Activated CD4-positive, alpha-beta memory T cell treated with anti-CD3 and anti-CD28 coated beads for 36 hours (primary cell): ENCODE measurements around the gene SPAG16. TPM values are rescaled to one million over a fixed set of nuclear protein-coding genes. Genes with fewer than 3 reads are reported as not detected.

Source experiments
- CTCF ChIA-PET: fragments of 350-600 bp; sonication (Branson Sonifier 250); formaldehyde crosslinking; loops from one replicate; lab custom pipeline; 2021; ENCODE audit warnings: antibody characterized with exemption, inconsistent platforms; lab: Charles Lee
- POLR2A ChIA-PET: fragments of 350-600 bp; sonication (Branson Sonifier 250); formaldehyde crosslinking; loops from one replicate; lab custom pipeline; 2021; ENCODE audit warnings: antibody characterized with exemption; lab: Charles Lee
- DNase-seq: peaks from one replicate; pipeline ENCODE4 v3.0.0-alpha.2; 2020
- H3K27ac Mint-ChIP-seq: one replicate; pipeline ENCODE4 v1.8.0; 2021; ENCODE audit warnings: mixed read lengths
- H3K27me3 Mint-ChIP-seq: one replicate; pipeline ENCODE4 v1.8.0; 2021; ENCODE audit warnings: mixed read lengths
- H3K36me3 Mint-ChIP-seq: one replicate; pipeline ENCODE4 v1.8.0; 2021; ENCODE audit warnings: mixed read lengths
- H3K4me1 Mint-ChIP-seq: one replicate; pipeline ENCODE4 v1.8.0; 2021; ENCODE audit warnings: low read depth, mixed read lengths
- H3K4me3 Mint-ChIP-seq: one replicate; pipeline ENCODE4 v1.8.0; 2021; ENCODE audit warnings: mild to moderate bottlenecking, mixed read lengths
- H3K9me3 Mint-ChIP-seq: one replicate; pipeline ENCODE4 v1.8.0; 2021; ENCODE audit warnings: mixed read lengths
- intact Hi-C: fragments of 100-400 bp; cut with micrococcal nuclease; formaldehyde crosslinking; loops from one replicate; pipeline ENCODE4 v1.15.1; 2023
- total RNA-seq, 2 experiments: library from RNA; stranded (reverse); gene quantifications; one replicate each; pipeline ENCODE4 v1.2.3, GENCODE V29; 2021

The SPAG16 gene
- total RNA-seq, 2 experiments from 2014 or later, result 9.1 to 10.4 TPM

- CTCF ChIA-PET, result no interaction called here
- POLR2A ChIA-PET, result no interaction called here
- no peaks in the 10 kb centered on the region for H3K4me1 Mint-ChIP-seq
- intact Hi-C loops, result no loop called here
- no peak overlapping the region for H3K4me3 Mint-ChIP-seq
- no peaks in the 10 kb centered on the region for H3K36me3 Mint-ChIP-seq
- DNase-seq, result no peak
- H3K27me3 Mint-ChIP-seq, result no peaks in the 10 kb centered on the region
- no peaks in the 10 kb centered on the region for H3K9me3 Mint-ChIP-seq
- H3K27ac Mint-ChIP-seq, result no peak overlapping the region
Measured at GRCh38 chr2:214014551-214015220, 730.4 kb downstream of the SPAG16 start.

- H3K36me3 Mint-ChIP-seq, result no peaks in the 10 kb centered on the region
- DNase-seq, result peak; percentile 12
- CTCF ChIA-PET, result no interaction called here
- intact Hi-C loops, result no loop called here
- no peaks in the 10 kb centered on the region for H3K4me1 Mint-ChIP-seq
- H3K27me3 Mint-ChIP-seq, result no peaks in the 10 kb centered on the region
- POLR2A ChIA-PET, result no interaction called here
- no peaks in the 10 kb centered on the region for H3K9me3 Mint-ChIP-seq
- no peak overlapping the region for H3K27ac Mint-ChIP-seq
- no peak overlapping the region for H3K4me3 Mint-ChIP-seq
Measured at GRCh38 chr2:214019229-214019972, 735.1 kb downstream of the SPAG16 start.

- no peak overlapping the region for H3K4me3 Mint-ChIP-seq
- no peaks in the 10 kb centered on the region for H3K9me3 Mint-ChIP-seq
- no peak for DNase-seq
- intact Hi-C loops, result no loop called here
- no peak overlapping the region for H3K27ac Mint-ChIP-seq
- ChIA-PET POLR2A (no interaction called here), CTCF (no interaction called here)
- H3K27me3 Mint-ChIP-seq, result no peaks in the 10 kb centered on the region
- H3K36me3 Mint-ChIP-seq, result no peaks in the 10 kb centered on the region
- H3K4me1 Mint-ChIP-seq, result no peaks in the 10 kb centered on the region
Measured at GRCh38 chr2:214019973-214020345, 735.7 kb downstream of the SPAG16 start.

GRCh38 chr2:214029190-214029589 is 744.9 kb downstream of the SPAG16 start:
- H3K36me3 Mint-ChIP-seq, result no peaks in the 10 kb centered on the region
- no peaks in the 10 kb centered on the region for H3K27me3 Mint-ChIP-seq
- no peaks in the 10 kb centered on the region for H3K4me1 Mint-ChIP-seq
- H3K27ac Mint-ChIP-seq, result no peak overlapping the region
- H3K4me3 Mint-ChIP-seq, result no peak overlapping the region
- DNase-seq, result no peak
- intact Hi-C loops, result no loop called here
- POLR2A ChIA-PET, result no interaction called here
- no peaks in the 10 kb centered on the region for H3K9me3 Mint-ChIP-seq
- CTCF ChIA-PET, result no interaction called here

GRCh38 chr2:214031566-214031965 is 747.3 kb downstream of the SPAG16 start:
- Mint-ChIP-seq H3K36me3 (no peaks in the 10 kb centered on the region), H3K27me3 (no peaks in the 10 kb centered on the region), H3K4me3 (no peak overlapping the region), H3K9me3 (no peaks in the 10 kb centered on the region), H3K4me1 (no peaks in the 10 kb centered on the region), H3K27ac (no peak overlapping the region)
- POLR2A ChIA-PET, result no interaction called here
- no peak for DNase-seq
- CTCF ChIA-PET, result no interaction called here
- intact Hi-C loops, result no loop called here

- Mint-ChIP-seq H3K4me1 (no peaks in the 10 kb centered on the region), H3K27ac (no peak overlapping the region), H3K9me3 (no peaks in the 10 kb centered on the region), H3K4me3 (no peak overlapping the region), H3K27me3 (no peaks in the 10 kb centered on the region), H3K36me3 (no peaks in the 10 kb centered on the region)
- intact Hi-C loops, result no loop called here
- no peak for DNase-seq
- POLR2A ChIA-PET, result no interaction called here
- CTCF ChIA-PET, result no interaction called here
Measured at GRCh38 chr2:214034417-214034816, 750.2 kb downstream of the SPAG16 start.

GRCh38 chr2:214035091-214035852 is 751.0 kb downstream of the SPAG16 start:
- Mint-ChIP-seq H3K4me3 (no peak overlapping the region), H3K4me1 (no peaks in the 10 kb centered on the region), H3K27ac (no peak overlapping the region), H3K36me3 (no peaks in the 10 kb centered on the region), H3K27me3 (no peaks in the 10 kb centered on the region), H3K9me3 (peaks cover 5% of the 10 kb centered on the region)
- intact Hi-C loops, result no loop called here
- CTCF ChIA-PET, result no interaction called here
- POLR2A ChIA-PET, result no interaction called here
- no peak for DNase-seq

- Mint-ChIP-seq H3K36me3 (no peaks in the 10 kb centered on the region), H3K4me1 (no peaks in the 10 kb centered on the region), H3K27me3 (no peaks in the 10 kb centered on the region), H3K27ac (no peak overlapping the region), H3K9me3 (peaks cover 7% of the 10 kb centered on the region), H3K4me3 (no peak overlapping the region)
- intact Hi-C loops, result no loop called here
- CTCF ChIA-PET, result no interaction called here
- POLR2A ChIA-PET, result no interaction called here
- DNase-seq, result no peak
Measured at GRCh38 chr2:214035921-214036320, 751.7 kb downstream of the SPAG16 start.

GRCh38 chr2:214038186-214038585 is 753.9 kb downstream of the SPAG16 start:
- no peak overlapping the region for H3K4me3 Mint-ChIP-seq
- POLR2A ChIA-PET, result no interaction called here
- H3K27ac Mint-ChIP-seq, result no peak overlapping the region
- H3K4me1 Mint-ChIP-seq, result no peaks in the 10 kb centered on the region
- no peaks in the 10 kb centered on the region for H3K36me3 Mint-ChIP-seq
- H3K27me3 Mint-ChIP-seq, result no peaks in the 10 kb centered on the region
- CTCF ChIA-PET, result no interaction called here
- no peak for DNase-seq
- intact Hi-C loops, result no loop called here
- H3K9me3 Mint-ChIP-seq, result peaks cover 11% of the 10 kb centered on the region

GRCh38 chr2:214050731-214051130 is 766.5 kb downstream of the SPAG16 start:
- ChIA-PET CTCF (no interaction called here), POLR2A (interaction anchor here (0.7 kb wide), 1 partner anchor 43 kb away, joined by 9 read pairs; no protein-coding TSS in a partner anchor)
- H3K27ac Mint-ChIP-seq, result no peak overlapping the region
- H3K4me3 Mint-ChIP-seq, result no peak overlapping the region
- no peaks in the 10 kb centered on the region for H3K4me1 Mint-ChIP-seq
- no peaks in the 10 kb centered on the region for H3K27me3 Mint-ChIP-seq
- intact Hi-C loops, result no loop called here
- H3K9me3 Mint-ChIP-seq, result peaks cover 8% of the 10 kb centered on the region
- H3K36me3 Mint-ChIP-seq, result no peaks in the 10 kb centered on the region
- no peak for DNase-seq

- Mint-ChIP-seq H3K27ac (no peak overlapping the region), H3K4me3 (no peak overlapping the region), H3K9me3 (no peaks in the 10 kb centered on the region), H3K27me3 (no peaks in the 10 kb centered on the region), H3K36me3 (no peaks in the 10 kb centered on the region), H3K4me1 (no peaks in the 10 kb centered on the region)
- CTCF ChIA-PET, result no interaction called here
- no peak for DNase-seq
- intact Hi-C loops, result no loop called here
- POLR2A ChIA-PET, result no interaction called here
Measured at GRCh38 chr2:214051585-214051984, 767.3 kb downstream of the SPAG16 start.

GRCh38 chr2:214052235-214052634 is 768.0 kb downstream of the SPAG16 start:
- POLR2A ChIA-PET, result no interaction called here
- no peaks in the 10 kb centered on the region for H3K9me3 Mint-ChIP-seq
- DNase-seq, result no peak
- H3K4me1 Mint-ChIP-seq, result no peaks in the 10 kb centered on the region
- H3K27ac Mint-ChIP-seq, result no peak overlapping the region
- no peaks in the 10 kb centered on the region for H3K36me3 Mint-ChIP-seq
- H3K27me3 Mint-ChIP-seq, result no peaks in the 10 kb centered on the region
- intact Hi-C loops, result no loop called here
- CTCF ChIA-PET, result no interaction called here
- no peak overlapping the region for H3K4me3 Mint-ChIP-seq
